Measurements from ENCODE around the gene GTF3C2.

Gene GTF3C2

DNA sequence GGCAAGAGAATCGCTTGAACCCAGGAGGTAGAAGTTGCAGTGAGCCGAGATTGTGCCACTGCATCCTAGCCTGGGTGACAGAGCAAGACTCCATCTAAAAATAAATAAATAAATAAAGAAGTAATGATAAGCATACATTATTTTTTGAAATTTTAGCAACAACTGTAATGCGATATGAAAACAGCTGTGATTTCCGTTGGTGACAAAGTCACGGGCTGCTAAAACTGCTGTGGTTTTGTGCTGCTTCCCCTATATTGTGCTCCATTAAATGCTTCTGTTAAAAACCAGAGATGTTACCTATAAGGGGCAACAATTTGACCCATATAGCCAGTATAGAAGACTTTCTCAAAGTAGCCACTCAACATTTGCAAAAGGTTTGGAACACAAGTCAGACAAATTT, 66.0 kb downstream of the GTF3C2 start:
- POLR2A ChIA-PET = no interaction called here
- Histone ChIP-seq H3K36me3 (ENCODE audit: control insufficient read depth in 2 of 2, insufficient read depth in 1 of 2, low read length in 2 of 2) (no peaks in the 10 kb centered on the region), H3K9me3 (ENCODE audit: control insufficient read depth, insufficient read depth, low read depth, low read length) (no peaks in the 10 kb centered on the region), H3K27ac (ENCODE audit: extremely low read depth, low read depth, low read length) (no peak overlapping the region), H3K4me3 (ENCODE audit: low read depth, low read length) (no peak overlapping the region), H3K4me1 (ENCODE audit: control insufficient read depth, insufficient read depth, low read length) (peaks cover 13% of the 10 kb centered on the region)
- CTCF ChIA-PET = interaction anchor here (1.1 to 17.4 kb wide), 4 partner anchors 8 to 40 kb away, joined by 3 to 211 read pairs (median 36); partner anchors contain the start of gene TRIM54
- no peak for TF ChIP-seq ZNF792 (tag by site-specific recombination; IDR thresholded peaks at IDR 0.05)
- TF ChIP-seq MZF1 (tag by site-specific recombination; IDR thresholded peaks at IDR 0.05; ENCODE audit: borderline replicate concordance) = no peak
- TF ChIP-seq ZBTB21 (tag by site-specific recombination; IDR thresholded peaks at IDR 0.05) = no peak
- no peak for TF ChIP-seq AEBP2 (tag by site-specific recombination; IDR thresholded peaks at IDR 0.05; ENCODE audit: borderline replicate concordance)

- TF ChIP-seq KLF8 (tag by site-specific recombination; IDR thresholded peaks at IDR 0.05) = no peak
- no peak for TF ChIP-seq ZNF837 (tag by site-specific recombination; IDR thresholded peaks at IDR 0.05)
- no peak for TF ChIP-seq ZNF76 (tag by site-specific recombination; IDR thresholded peaks at IDR 0.05; ENCODE audit: borderline replicate concordance, low read depth)
- no peak for TF ChIP-seq ZNF473 (tag by site-specific recombination; IDR thresholded peaks at IDR 0.05)
- TF ChIP-seq ZNF701 (tag by site-specific recombination; IDR thresholded peaks at IDR 0.05) = no peak
- TF ChIP-seq OSR2 (tag by site-specific recombination; IDR thresholded peaks at IDR 0.05) = no peak
- no peak for TF ChIP-seq ZBTB11 (tag by site-specific recombination; conservative IDR thresholded peaks at IDR 0.05; ENCODE audit: low read depth)
- no peak for TF ChIP-seq ZBTB20 (tag by site-specific recombination; IDR thresholded peaks at IDR 0.05)
- no peak for TF ChIP-seq ZNF223 (tag by site-specific recombination; IDR thresholded peaks at IDR 0.05)
- no peak for TF ChIP-seq ZNF548 (tag by site-specific recombination; IDR thresholded peaks at IDR 0.05)
- no peak for TF ChIP-seq SP3 (tag by site-specific recombination; IDR thresholded peaks at IDR 0.05)
- TF ChIP-seq ZNF2 (tag by site-specific recombination; IDR thresholded peaks at IDR 0.05) = no peak
- no peak for TF ChIP-seq EGR2 (tag by site-specific recombination; IDR thresholded peaks at IDR 0.05; ENCODE audit: low read depth)
- no peak for TF ChIP-seq AEBP2 (tag by site-specific recombination; IDR thresholded peaks at IDR 0.05; ENCODE audit: borderline replicate concordance)
- TF ChIP-seq ZNF449 (tag by site-specific recombination; IDR thresholded peaks at IDR 0.05) = no peak
- TF ChIP-seq HOXD13 (CRISPR knock-in tag; IDR thresholded peaks at IDR 0.05; ENCODE audit: borderline replicate concordance) = no peak
- TF ChIP-seq MZF1 (tag by site-specific recombination; IDR thresholded peaks at IDR 0.05; ENCODE audit: borderline replicate concordance) = no peak
- TF ChIP-seq ZNF677 (tag by site-specific recombination; IDR thresholded peaks at IDR 0.05) = no peak
- no peak for TF ChIP-seq ZNF561 (tag by site-specific recombination; IDR thresholded peaks at IDR 0.05; ENCODE audit: borderline replicate concordance)
- Histone ChIP-seq H3K4me3 (ENCODE audit: low read depth, low read length) (no peak overlapping the region), H3K4me1 (ENCODE audit: control insufficient read depth, insufficient read depth, low read length) (peaks cover 11% of the 10 kb centered on the region), H3K36me3 (ENCODE audit: control insufficient read depth in 2 of 2, insufficient read depth in 1 of 2, low read length in 2 of 2) (no peaks in the 10 kb centered on the region), H3K27ac (ENCODE audit: extremely low read depth, low read depth, low read length) (no peak overlapping the region), H3K9me3 (ENCODE audit: control insufficient read depth, insufficient read depth, low read depth, low read length) (no peaks in the 10 kb centered on the region)
- ChIA-PET CTCF (interaction anchor here (0.6 to 5.3 kb wide), 3 partner anchors 9 to 313 kb away, joined by 3 to 21 read pairs (median 6); no protein-coding TSS in a partner anchor), POLR2A (no interaction called here)
These were observed 68.0 kb downstream of the GTF3C2 start for GRCh38 chr2:27288610-27289009.
